ENCODE results near the gene NEO1.

The NEO1 gene

GRCh38 chr15:73335471-73335870, 283.2 kb downstream of the NEO1 start:
- no peak for TF ChIP-seq POLR2AphosphoS5 (IDR thresholded peaks at IDR 0.05; ENCODE audit: low read depth, low read length)
- no peak for TF ChIP-seq SIN3A (IDR thresholded peaks at IDR 0.05; ENCODE audit: borderline replicate concordance, insufficient read depth, low read length)
- TF ChIP-seq FOXP2 (optimal IDR thresholded peaks at IDR 0.05; ENCODE audit: borderline replicate concordance, extremely low read depth, extremely low read length, insufficient read depth), result no peak
- TF ChIP-seq REST (IDR thresholded peaks at IDR 0.05; ENCODE audit: insufficient read depth in 1 of 2, low read depth in 2 of 2, low read length in 2 of 2), result no peak
- TF ChIP-seq TAF1 (IDR thresholded peaks at IDR 0.05; ENCODE audit: borderline replicate concordance, insufficient read depth, low read length), result no peak

- TF ChIP-seq POLR2AphosphoS5 (IDR thresholded peaks at IDR 0.05; ENCODE audit: low read depth, low read length), result no peak
These were observed 284.5 kb downstream of the NEO1 start for GRCh38 chr15:73336756-73337155.

GRCh38 chr15:73337187-73337586, 284.9 kb downstream of the NEO1 start:
- TF ChIP-seq REST (IDR thresholded peaks at IDR 0.05; ENCODE audit: insufficient read depth in 1 of 2, low read depth in 2 of 2, low read length in 2 of 2), result no peak
- TF ChIP-seq SIN3A (IDR thresholded peaks at IDR 0.05; ENCODE audit: borderline replicate concordance, insufficient read depth, low read length), result no peak
- no peak for TF ChIP-seq FOXP2 (optimal IDR thresholded peaks at IDR 0.05; ENCODE audit: borderline replicate concordance, extremely low read depth, extremely low read length, insufficient read depth)
- no peak for TF ChIP-seq TAF1 (IDR thresholded peaks at IDR 0.05; ENCODE audit: borderline replicate concordance, insufficient read depth, low read length)
- no peak for TF ChIP-seq POLR2AphosphoS5 (IDR thresholded peaks at IDR 0.05; ENCODE audit: low read depth, low read length)

GRCh38 chr15:73338058-73338457, 285.8 kb downstream of the NEO1 start:
- TF ChIP-seq TAF1 (IDR thresholded peaks at IDR 0.05; ENCODE audit: borderline replicate concordance, insufficient read depth, low read length) (no peak), FOXP2 (optimal IDR thresholded peaks at IDR 0.05; ENCODE audit: borderline replicate concordance, extremely low read depth, extremely low read length, insufficient read depth) (no peak), REST (IDR thresholded peaks at IDR 0.05; ENCODE audit: insufficient read depth in 1 of 2, low read depth in 2 of 2, low read length in 2 of 2) (no peak), POLR2AphosphoS5 (IDR thresholded peaks at IDR 0.05; ENCODE audit: low read depth, low read length) (no peak), SIN3A (IDR thresholded peaks at IDR 0.05; ENCODE audit: borderline replicate concordance, insufficient read depth, low read length) (no peak)

- TF ChIP-seq SIN3A (IDR thresholded peaks at IDR 0.05; ENCODE audit: borderline replicate concordance, insufficient read depth, low read length) (no peak), POLR2AphosphoS5 (IDR thresholded peaks at IDR 0.05; ENCODE audit: low read depth, low read length) (no peak), REST (IDR thresholded peaks at IDR 0.05; ENCODE audit: insufficient read depth in 1 of 2, low read depth in 2 of 2, low read length in 2 of 2) (no peak), TAF1 (IDR thresholded peaks at IDR 0.05; ENCODE audit: borderline replicate concordance, insufficient read depth, low read length) (no peak), FOXP2 (optimal IDR thresholded peaks at IDR 0.05; ENCODE audit: borderline replicate concordance, extremely low read depth, extremely low read length, insufficient read depth) (no peak)
These were observed 286.5 kb downstream of the NEO1 start for GRCh38 chr15:73338606-73339374.

Measured in PFSK-1 (cell line).